GM18909 (cell line): Measurements from ENCODE around the gene ZFP91.

Experiments
- ATAC-seq: cut with Tn5 transposase; IDR thresholded peaks from one replicate; pipeline ENCODE4 v1.9.1; 2021; ENCODE audit warnings: mild to moderate bottlenecking; ENCODE audit not compliant: unreplicated experiment, poor library complexity

ZFP91 gene

GRCh38 chr11:58654079-58654907, 75.4 kb downstream of the ZFP91 start:
- peak; percentile 97 for ATAC-seq

GRCh38 chr11:58654908-58655296, 76.0 kb downstream of the ZFP91 start:
- ATAC-seq, result no peak

- no peak for ATAC-seq
Observed at GRCh38 chr11:58656348-58656747, 77.5 kb downstream of the ZFP91 start.

GRCh38 chr11:58658623-58659022, 79.8 kb downstream of the ZFP91 start:
- ATAC-seq, result no peak

GRCh38 chr11:58659404-58659803, 80.5 kb downstream of the ZFP91 start:
- ATAC-seq, result no peak

- no peak for ATAC-seq
Observed at GRCh38 chr11:58659910-58660570, 81.2 kb downstream of the ZFP91 start.
